HG02763 (cell line): ENCODE measurements around the gene C19orf85.

ENCODE experiments used
- ATAC-seq: cut with Tn5 transposase; IDR thresholded peaks from one replicate; pipeline ENCODE4 v1.9.1; 2021; ENCODE audit warnings: mild to moderate bottlenecking, moderate library complexity; ENCODE audit not compliant: unreplicated experiment

Gene C19orf85

GRCh38 chr19:55489711-55490477, 25.3 kb upstream of the C19orf85 start:
- no peak for ATAC-seq

- no peak for ATAC-seq
Observed at GRCh38 chr19:55488986-55489710, 24.6 kb upstream of the C19orf85 start.

- no peak for ATAC-seq
Observed at GRCh38 chr19:55487924-55488687, 23.6 kb upstream of the C19orf85 start, which contains the start of gene SSC5D. Gene SSC5D, plus strand, starts transcription at chr19:55488436. Its CDS starts 154 bp downstream, at chr19:55488590.

- no peak for ATAC-seq
Observed at GRCh38 chr19:55486971-55487923, 22.7 kb upstream of the C19orf85 start.

GRCh38 chr19:55486043-55486970, 21.8 kb upstream of the C19orf85 start:
- no peak for ATAC-seq

GRCh38 chr19:55485439-55486011, 21.0 kb upstream of the C19orf85 start:
- no peak for ATAC-seq

- no peak for ATAC-seq
Observed at GRCh38 chr19:55484593-55485438, 20.3 kb upstream of the C19orf85 start, which contains the start of gene NAT14. Gene NAT14, plus strand, starts transcription at chr19:55485188. Its CDS starts 521 bp downstream, at chr19:55485709.

- no peak for ATAC-seq
Observed at GRCh38 chr19:55483706-55484592, 19.4 kb upstream of the C19orf85 start.

GRCh38 chr19:55482967-55483705, 18.6 kb upstream of the C19orf85 start:
- ATAC-seq: no peak

GRCh38 chr19:55482156-55482961, 17.8 kb upstream of the C19orf85 start:
- ATAC-seq: no peak

GRCh38 chr19:55481794-55482155, 17.2 kb upstream of the C19orf85 start:
- no peak for ATAC-seq

GRCh38 chr19:55481148-55481793, 16.7 kb upstream of the C19orf85 start:
- no peak for ATAC-seq

- no peak for ATAC-seq
Observed at GRCh38 chr19:55479451-55480230, 15.1 kb upstream of the C19orf85 start.

- ATAC-seq: no peak
Observed at GRCh38 chr19:55479045-55479444, 14.5 kb upstream of the C19orf85 start.
